Fibroblast of skin of scalp (primary cell): Measurements from ENCODE around the gene WDR74.
"Not testable (repeated sequence)": the region's sequence is repeated elsewhere in the genome, so short reads cannot be mapped to it uniquely, and the experiment has no call there.

Experiments
- DNase-seq: peaks from one replicate; pipeline ENCODE4 v3.0.0-alpha.2; 2013

WDR74 gene

GRCh38 chr11:62840721-62841360 lies 1.5 kb upstream of the WDR74 start:
- peak; percentile 86 for DNase-seq

GRCh38 chr11:62835336-62835735 lies 4.1 kb downstream of the WDR74 start:
- DNase-seq, result no peak

GRCh38 chr11:62832336-62833234 lies 6.8 kb downstream of the WDR74 start, which contains the start of gene TEX54:
TEX54 (minus strand) TSS chr11:62832841.
- no peak for DNase-seq

- DNase-seq, result peak; percentile 99
Measured at GRCh38 chr11:62831520-62832335, 7.7 kb downstream of the WDR74 start, which contains the start of gene STX5. STX5 (minus strand) TSS chr11:62832051; CDS start chr11:62831243, 808 bp downstream.

GRCh38 chr11:62830904-62831519 lies 8.4 kb downstream of the WDR74 start:
- no peak for DNase-seq

- DNase-seq, result not testable (repeated sequence)
Measured at GRCh38 chr11:62828130-62828529, 11.3 kb downstream of the WDR74 start.

- no peak for DNase-seq
Measured at GRCh38 chr11:62823677-62824076, 15.7 kb downstream of the WDR74 start.

GRCh38 chr11:62817129-62817528 lies 22.3 kb downstream of the WDR74 start:
- DNase-seq, result no peak

GRCh38 chr11:62816557-62816956 lies 22.8 kb downstream of the WDR74 start:
- no peak for DNase-seq

GRCh38 chr11:62811659-62812058 lies 27.7 kb downstream of the WDR74 start:
- no peak for DNase-seq

GRCh38 chr11:62810748-62811147 lies 28.6 kb downstream of the WDR74 start:
- no peak for DNase-seq

GRCh38 chr11:62806611-62807121 lies 32.7 kb downstream of the WDR74 start:
- DNase-seq, result no peak

- DNase-seq, result no peak
Measured at GRCh38 chr11:62805961-62806441, 33.4 kb downstream of the WDR74 start.

GRCh38 chr11:62805076-62805892 lies 34.1 kb downstream of the WDR74 start, which contains the start of gene NXF1:
NXF1 (minus strand) TSS chr11:62805440; CDS start chr11:62805356, 84 bp downstream.
- peak; percentile 93 for DNase-seq

GRCh38 chr11:62804310-62805075 lies 34.9 kb downstream of the WDR74 start:
- DNase-seq, result peak; percentile 29

GRCh38 chr11:62801071-62801470 lies 38.3 kb downstream of the WDR74 start:
- no peak for DNase-seq

- no peak for DNase-seq
Measured at GRCh38 chr11:62799486-62799885, 39.9 kb downstream of the WDR74 start.

GRCh38 chr11:62796281-62796680 lies 43.1 kb downstream of the WDR74 start:
- no peak for DNase-seq

- no peak for DNase-seq
Measured at GRCh38 chr11:62794201-62794775, 45.1 kb downstream of the WDR74 start.

- DNase-seq, result no peak
Measured at GRCh38 chr11:62792202-62792575, 47.2 kb downstream of the WDR74 start.
